Medulla oblongata (tissue), 1 donor: ENCODE results near the gene NEDD4L.

Experiments
- DNase-seq: peaks from one replicate; pipeline ENCODE4 v3.0.0-alpha.2; 2015; ENCODE audit errors: extremely low spot score

Gene NEDD4L

GRCh38 chr18:58095222-58095621 is 51.2 kb downstream of the NEDD4L start:
- DNase-seq = no peak

- no peak for DNase-seq
Measured at GRCh38 chr18:58095655-58096054, 51.6 kb downstream of the NEDD4L start.

DNA sequence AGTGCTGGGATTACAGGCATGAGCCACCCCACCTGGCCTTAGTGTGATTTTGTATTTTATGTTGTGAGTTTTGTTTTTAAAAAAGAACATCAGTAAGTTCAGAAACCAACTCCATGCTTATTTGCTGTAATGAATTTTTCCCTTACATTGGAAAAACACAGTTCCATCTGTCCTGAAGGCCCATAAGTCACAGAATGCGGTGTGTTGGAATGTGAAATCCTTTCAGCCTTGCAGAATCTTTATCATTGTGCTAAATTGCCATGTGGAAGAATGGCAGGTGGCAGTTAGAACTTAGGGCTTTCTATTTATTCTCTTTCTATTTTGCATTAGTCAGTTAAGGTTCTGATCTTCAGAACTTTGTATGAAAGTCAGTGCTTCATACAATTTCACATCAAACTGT is 52.6 kb downstream of the NEDD4L start:
- no peak for DNase-seq

- DNase-seq = no peak
Measured at GRCh38 chr18:58097121-58097906, 53.3 kb downstream of the NEDD4L start.

- DNase-seq = no peak
Measured at GRCh38 chr18:58097907-58098166, 53.8 kb downstream of the NEDD4L start.

GRCh38 chr18:58098706-58099105 is 54.7 kb downstream of the NEDD4L start:
- DNase-seq = no peak

DNA sequence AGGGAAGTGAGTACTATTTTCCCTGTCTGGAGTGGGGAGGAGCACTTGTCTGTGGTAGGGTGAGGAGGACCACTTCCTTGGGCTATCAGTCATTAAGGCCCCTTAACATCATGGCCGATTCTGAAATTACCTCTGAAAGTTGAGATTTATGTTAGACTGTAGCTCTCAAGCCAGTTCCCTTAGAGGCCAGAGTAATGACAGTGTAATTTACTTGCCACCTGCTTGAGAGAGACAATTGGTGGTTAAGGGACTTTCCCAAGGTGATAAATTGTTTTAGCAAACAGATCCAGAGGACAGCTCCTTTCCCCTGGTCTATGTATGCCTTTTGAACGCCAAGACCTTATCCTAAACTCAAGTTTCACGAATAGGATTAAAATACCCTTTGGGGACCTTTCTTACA is 56.1 kb downstream of the NEDD4L start:
- DNase-seq = no peak

DNA sequence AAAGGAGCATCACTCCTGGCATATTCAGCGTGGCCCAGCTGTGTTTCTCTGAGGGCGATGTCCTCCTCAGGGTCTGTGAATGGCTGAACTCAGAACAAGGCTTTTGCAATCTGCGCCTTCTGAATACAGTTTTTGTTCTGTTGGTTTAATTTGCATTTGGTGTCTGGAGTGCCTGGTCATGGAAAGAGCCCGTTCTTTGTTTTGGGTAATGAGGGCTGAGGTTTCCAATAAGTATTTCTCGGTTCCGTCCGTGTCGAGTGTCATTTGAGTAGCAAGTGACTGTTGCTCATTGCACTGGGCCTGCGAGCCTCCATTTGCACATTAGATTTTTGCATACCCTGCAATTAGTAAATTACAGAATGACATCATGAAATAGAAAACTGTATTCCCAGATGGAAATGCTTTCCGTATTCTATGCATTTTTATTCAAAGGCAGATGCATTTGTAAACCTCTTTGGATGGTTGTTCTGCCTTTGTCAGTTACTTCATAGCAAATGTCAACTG is 57.3 kb downstream of the NEDD4L start:
- peak; percentile 97 for DNase-seq

- no peak for DNase-seq
Measured at GRCh38 chr18:58102018-58102417, 58.0 kb downstream of the NEDD4L start.

- no peak for DNase-seq
Measured at GRCh38 chr18:58102875-58103274, 58.8 kb downstream of the NEDD4L start.

GRCh38 chr18:58103339-58103985 is 59.4 kb downstream of the NEDD4L start:
- DNase-seq = no peak

DNA sequence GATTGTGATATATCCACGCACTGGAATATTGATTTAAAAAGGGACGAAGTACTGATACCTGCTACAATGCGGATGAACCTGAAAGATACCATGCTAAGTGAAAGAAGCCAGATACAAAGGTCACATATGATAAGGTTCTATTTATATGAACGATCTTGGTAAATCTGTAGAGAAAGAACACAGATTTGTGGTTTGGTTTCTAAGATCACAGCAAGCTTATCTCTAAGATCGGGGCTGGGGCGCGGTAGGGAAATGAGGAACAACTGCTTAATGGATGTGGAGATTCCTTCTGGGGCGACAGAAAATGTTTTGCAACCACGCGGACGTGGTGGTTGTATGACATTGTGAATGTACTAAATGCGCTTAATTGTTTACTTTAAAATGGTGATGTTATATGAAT is 60.1 kb downstream of the NEDD4L start:
- no peak for DNase-seq

GRCh38 chr18:58105206-58105887 is 61.3 kb downstream of the NEDD4L start:
- DNase-seq = no peak

DNA sequence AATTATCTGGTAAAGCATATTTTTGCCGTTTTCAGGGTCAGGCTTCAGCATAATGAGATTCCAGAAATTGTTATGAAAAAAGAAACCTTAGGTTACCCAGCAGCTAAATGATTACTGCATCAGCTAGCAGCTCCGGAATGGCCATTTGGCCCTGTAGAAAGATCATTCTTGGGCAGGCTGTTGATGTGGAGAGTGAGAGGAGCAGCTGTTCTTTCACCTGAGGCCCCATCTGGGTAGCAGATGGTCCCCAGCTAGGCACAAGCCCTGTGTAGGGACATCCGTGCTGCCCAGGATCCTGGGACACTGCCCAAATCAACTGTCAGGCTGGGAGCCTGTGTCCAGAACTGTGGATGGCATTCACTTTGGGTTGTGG is 61.8 kb downstream of the NEDD4L start:
- DNase-seq = no peak

GRCh38 chr18:58106289-58107070 is 62.5 kb downstream of the NEDD4L start:
- no peak for DNase-seq

GRCh38 chr18:58109256-58109655 is 65.2 kb downstream of the NEDD4L start:
- no peak for DNase-seq

DNA sequence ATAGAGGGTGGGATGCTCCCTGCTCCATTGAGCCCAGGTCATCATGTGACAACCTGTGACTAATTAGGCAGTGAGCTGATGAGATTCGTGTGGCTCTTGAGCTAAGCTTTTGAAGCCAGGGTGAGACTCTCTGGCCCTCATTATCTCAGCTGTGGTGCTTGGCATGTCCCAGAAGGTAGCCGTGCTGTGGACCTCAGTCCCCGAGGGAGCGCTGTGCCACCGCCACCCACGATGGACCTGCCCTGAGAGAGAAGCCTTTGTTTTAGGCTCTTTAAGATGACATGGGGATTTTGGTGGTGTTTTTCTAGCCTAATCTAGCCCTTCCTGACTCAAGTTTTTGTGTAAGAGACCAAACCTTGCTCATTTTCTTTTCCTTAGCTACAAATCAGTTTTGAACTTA is 66.4 kb downstream of the NEDD4L start:
- DNase-seq = no peak

DNA sequence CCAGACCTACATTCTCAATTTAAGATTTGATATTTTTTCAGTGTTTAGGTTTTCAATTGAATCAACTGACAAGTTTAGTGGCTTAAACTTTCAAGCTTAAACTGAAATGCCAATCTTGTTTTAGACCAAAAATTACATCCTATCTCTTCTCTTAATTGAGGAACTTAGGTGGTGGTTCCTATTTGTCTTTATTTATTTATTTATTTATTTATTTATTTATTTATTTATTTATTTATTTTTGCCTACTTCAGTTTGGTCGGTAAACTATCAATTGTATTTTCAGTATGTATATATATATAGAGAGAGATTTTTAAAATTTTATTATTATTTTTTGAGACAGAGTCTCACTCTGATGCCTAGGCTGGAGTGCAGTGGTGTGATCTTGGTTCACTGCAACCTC is 68.1 kb downstream of the NEDD4L start:
- DNase-seq = no peak

DNA sequence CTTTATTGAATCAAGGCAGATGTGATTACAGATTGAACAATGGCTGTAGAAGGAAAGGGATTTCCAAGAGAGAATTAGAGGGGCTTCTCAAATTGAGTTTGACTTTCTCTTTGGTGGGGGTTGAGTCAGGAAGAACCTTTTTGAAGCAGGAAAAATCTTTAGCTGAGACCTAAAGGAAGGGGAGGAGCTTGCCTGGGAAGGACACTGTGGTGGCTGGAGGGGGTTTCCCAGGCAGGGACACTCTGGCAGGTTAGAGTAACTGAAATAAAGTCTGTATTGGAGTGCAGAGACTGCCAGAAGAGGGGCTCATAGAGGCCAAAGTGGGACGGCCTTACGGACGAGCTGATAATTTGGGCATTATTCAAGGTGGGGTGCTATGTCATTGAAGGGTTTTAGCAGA is 69.3 kb downstream of the NEDD4L start:
- DNase-seq = no peak

DNA sequence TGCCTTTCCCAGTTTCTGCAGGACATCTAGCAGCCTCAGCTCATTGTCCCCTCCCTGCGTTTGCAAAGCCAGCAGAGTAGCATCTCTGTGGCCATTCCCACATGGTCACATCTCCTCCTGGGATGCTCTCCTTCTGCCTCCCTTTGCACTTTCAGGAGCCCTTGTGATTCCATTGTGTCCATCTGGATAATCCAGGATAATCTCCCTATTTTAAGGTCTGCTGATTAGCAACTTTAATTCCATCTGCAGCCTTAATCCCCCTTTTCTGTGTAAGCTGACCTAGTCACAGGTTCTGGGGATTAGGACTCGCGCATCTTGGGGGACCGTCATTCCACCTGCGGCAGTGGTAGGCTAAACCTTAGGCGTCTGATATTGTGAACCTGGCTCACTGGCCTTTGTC is 70.7 kb downstream of the NEDD4L start:
- no peak for DNase-seq

GRCh38 chr18:58116818-58117217 is 72.8 kb downstream of the NEDD4L start:
- DNase-seq = no peak

GRCh38 chr18:58117786-58118403 is 73.9 kb downstream of the NEDD4L start:
- no peak for DNase-seq
